ENCODE measurements around the gene TC2N.
A peak's percentile ranks its signal among the peaks of the same experiment; 100 is the strongest.

TC2N gene

GRCh38 chr14:91897106-91897701 is 29.9 kb upstream of the TC2N start:
- no peak for DNase-seq (ENCODE audit: low read depth)
- H3K4me3 ChIP-seq (ENCODE audit: low read length): no peak overlapping the region
- TF ChIP-seq CTCF (IDR thresholded peaks at IDR 0.05; ENCODE audit: insufficient read depth, low read depth, low read length, missing control alignments): no peak

- DNase-seq (ENCODE audit: low read depth): no peak
- no peak overlapping the region for H3K4me3 ChIP-seq (ENCODE audit: low read length)
- no peak for TF ChIP-seq CTCF (IDR thresholded peaks at IDR 0.05; ENCODE audit: insufficient read depth, low read depth, low read length, missing control alignments)
These were observed 29.1 kb upstream of the TC2N start for GRCh38 chr14:91896419-91896818.

GRCh38 chr14:91893669-91894068 is 26.3 kb upstream of the TC2N start:
- DNase-seq (ENCODE audit: low read depth): peak; percentile 77
- H3K4me3 ChIP-seq (ENCODE audit: low read length): no peak overlapping the region
- TF ChIP-seq CTCF (IDR thresholded peaks at IDR 0.05; ENCODE audit: insufficient read depth, low read depth, low read length, missing control alignments): no peak

GRCh38 chr14:91893007-91893406 is 25.7 kb upstream of the TC2N start:
- no peak overlapping the region for H3K4me3 ChIP-seq (ENCODE audit: low read length)
- peak; percentile 29 for TF ChIP-seq CTCF (IDR thresholded peaks at IDR 0.05; ENCODE audit: insufficient read depth, low read depth, low read length, missing control alignments)
- DNase-seq (ENCODE audit: low read depth): no peak

GRCh38 chr14:91891721-91892220 is 24.4 kb upstream of the TC2N start:
- H3K4me3 ChIP-seq (ENCODE audit: low read length): no peak overlapping the region
- no peak for TF ChIP-seq CTCF (IDR thresholded peaks at IDR 0.05; ENCODE audit: insufficient read depth, low read depth, low read length, missing control alignments)
- DNase-seq (ENCODE audit: low read depth): no peak

GRCh38 chr14:91891101-91891500 is 23.8 kb upstream of the TC2N start:
- H3K4me3 ChIP-seq (ENCODE audit: low read length): no peak overlapping the region
- no peak for TF ChIP-seq CTCF (IDR thresholded peaks at IDR 0.05; ENCODE audit: insufficient read depth, low read depth, low read length, missing control alignments)
- DNase-seq (ENCODE audit: low read depth): no peak

- DNase-seq (ENCODE audit: low read depth): no peak
- TF ChIP-seq CTCF (IDR thresholded peaks at IDR 0.05; ENCODE audit: insufficient read depth, low read depth, low read length, missing control alignments): no peak
- no peak overlapping the region for H3K4me3 ChIP-seq (ENCODE audit: low read length)
These were observed 23.0 kb upstream of the TC2N start for GRCh38 chr14:91890291-91890749.

Data from epithelial cell of esophagus (primary cell).